ENCODE measurements around the gene DUSP22. TPM values are rescaled to one million over a fixed set of nuclear protein-coding genes. Genes with fewer than 3 reads are reported as not detected.

The DUSP22 gene
- total and polyA plus RNA-seq, 4 donors: 9.5 to 31.0 (median 20.1) TPM

- no peak for DNase-seq (ENCODE audit: low spot score)
- Histone ChIP-seq H3K4me3 (ENCODE audit: low read depth in 1 of 3, low read length in 3 of 3) (no peak overlapping the region), H3K9me3 (ENCODE audit: control insufficient read depth in 4 of 4, low read length in 3 of 4) (no peaks in the 10 kb centered on the region), H3K27ac (ENCODE audit: low read depth in 1 of 2, low read length in 2 of 2) (no peak overlapping the region), H3K36me3 (ENCODE audit: control insufficient read depth in 4 of 4, insufficient read depth in 3 of 4, low read depth in 1 of 4, low read length in 3 of 4) (peaks cover 0 to 4% (median 0%) of the 10 kb centered on the region in 4 donors), H3K27me3 (ENCODE audit: control insufficient read depth in 4 of 4, insufficient read depth in 4 of 4, low read length in 3 of 4) (no peaks in the 10 kb centered on the region), H3K4me1 (ENCODE audit: control insufficient read depth in 4 of 4, insufficient read depth in 4 of 4, low read length in 3 of 4) (no peaks in the 10 kb centered on the region), H3K9ac (ENCODE audit: low read depth in 1 of 2, low read length in 2 of 2) (no peak overlapping the region)
- TF ChIP-seq RXRA (IDR thresholded peaks at IDR 0.05) (no peak), SP1 (IDR thresholded peaks at IDR 0.05) (no peak), TAF1 (conservative IDR thresholded peaks at IDR 0.05) (no peak), JUND (IDR thresholded peaks at IDR 0.05) (no peak), FOXA1 (IDR thresholded peaks at IDR 0.05) (no peak), FOXA2 (IDR thresholded peaks at IDR 0.05) (no peak), HNF4A (conservative IDR thresholded peaks at IDR 0.05) (no peak), HNF4G (IDR thresholded peaks at IDR 0.05) (no peak), MAX (IDR thresholded peaks at IDR 0.05) (no peak), REST (IDR thresholded peaks at IDR 0.05) (no peak), CTCF (IDR thresholded peaks at IDR 0.05; ENCODE audit: low read depth, low read length, missing input control) (no peak), ZBTB33 (IDR thresholded peaks at IDR 0.05) (no peak), RAD21 (IDR thresholded peaks at IDR 0.05) (no peak), GABPA (IDR thresholded peaks at IDR 0.05 in 1 of 2, conservative IDR thresholded peaks at IDR 0.05 in 1 of 2) (no peak)
- 79% methylated on average over 5 of the region's 5 CpGs for WGBS
Measured at GRCh38 chr6:307874-308273, 15.6 kb downstream of the DUSP22 start.

GRCh38 chr6:308307-308706 is 16.0 kb downstream of the DUSP22 start:
- no peak for TF ChIP-seq HNF4A (conservative IDR thresholded peaks at IDR 0.05)
- TF ChIP-seq GABPA (IDR thresholded peaks at IDR 0.05 in 1 of 2, conservative IDR thresholded peaks at IDR 0.05 in 1 of 2): no peak
- no peak for TF ChIP-seq JUND (IDR thresholded peaks at IDR 0.05)
- TF ChIP-seq YY1 (IDR thresholded peaks at IDR 0.05): no peak
- no peak for TF ChIP-seq RXRA (IDR thresholded peaks at IDR 0.05)
- no peak for TF ChIP-seq NR2F2 (IDR thresholded peaks at IDR 0.05)
- no peak for TF ChIP-seq ATF3 (IDR thresholded peaks at IDR 0.05)
- TF ChIP-seq FOXA1 (IDR thresholded peaks at IDR 0.05): no peak
- Histone ChIP-seq H3K27ac (ENCODE audit: low read depth in 1 of 2, low read length in 2 of 2) (no peak overlapping the region), H3K36me3 (ENCODE audit: control insufficient read depth in 4 of 4, insufficient read depth in 3 of 4, low read depth in 1 of 4, low read length in 3 of 4) (peaks cover 0 to 4% (median 0%) of the 10 kb centered on the region in 4 donors), H3K9me3 (ENCODE audit: control insufficient read depth in 4 of 4, low read length in 3 of 4) (no peaks in the 10 kb centered on the region), H3K4me3 (ENCODE audit: low read depth in 1 of 3, low read length in 3 of 3) (no peak overlapping the region), H3K27me3 (ENCODE audit: control insufficient read depth in 4 of 4, insufficient read depth in 4 of 4, low read length in 3 of 4) (no peaks in the 10 kb centered on the region), H3K9ac (ENCODE audit: low read depth in 1 of 2, low read length in 2 of 2) (no peak overlapping the region), H3K4me1 (ENCODE audit: control insufficient read depth in 4 of 4, insufficient read depth in 4 of 4, low read length in 3 of 4) (peaks cover 0 to 1% (median 0%) of the 10 kb centered on the region in 4 donors)
- WGBS: 92% methylated on average over 10 of the region's 10 CpGs
- no peak for DNase-seq (ENCODE audit: low spot score)
